Skeletal muscle satellite cell (primary cell): Measurements from ENCODE around the gene FBXL3. TPM values are rescaled to one million over a fixed set of nuclear protein-coding genes. Genes with fewer than 3 reads are reported as not detected.
A peak's percentile ranks its signal among the peaks of the same experiment; 100 is the strongest.

Source experiments
- H3K27me3 ChIP-seq: 2 replicates; pipeline ENCODE4 v1.7.0; 2013; ENCODE audit warnings: low read length; ENCODE audit not compliant: control insufficient read depth, insufficient read depth
- H3K36me3 ChIP-seq: 2 replicates; pipeline ENCODE4 v1.7.0; 2013; ENCODE audit warnings: mild to moderate bottlenecking, control low read depth, low read length; ENCODE audit not compliant: insufficient read depth
- H3K4me1 ChIP-seq: 2 replicates; pipeline ENCODE4 v1.7.0; 2013; ENCODE audit warnings: low read length; ENCODE audit not compliant: control insufficient read depth, insufficient read depth
- H3K4me2 ChIP-seq: 2 replicates; pipeline ENCODE4 v1.7.0; 2013; ENCODE audit warnings: mild to moderate bottlenecking, low read length
- H3K4me3 ChIP-seq: 2 replicates; pipeline ENCODE4 v1.7.0; 2013; ENCODE audit warnings: low read length
- H3K9ac ChIP-seq: 2 replicates; pipeline ENCODE4 v1.7.0; 2013; ENCODE audit warnings: mild to moderate bottlenecking, low read depth, low read length, moderate library complexity
- H3K9me3 ChIP-seq: replicated peaks from 2 replicates; pipeline ENCODE4 v1.7.0; 2013; ENCODE audit warnings: mild to moderate bottlenecking, control low read depth, low read length
- total RNA-seq: library from RNA; depleted of rRNA; stranded (reverse); fragments of >200 nt; gene quantifications from 2 replicates; pipeline ENCODE4 v1.2.3, GENCODE V29; 2012; rRNA removed

Gene FBXL3
- total RNA-seq, result 42.6 and 43.1 TPM in 2 replicates

DNA sequence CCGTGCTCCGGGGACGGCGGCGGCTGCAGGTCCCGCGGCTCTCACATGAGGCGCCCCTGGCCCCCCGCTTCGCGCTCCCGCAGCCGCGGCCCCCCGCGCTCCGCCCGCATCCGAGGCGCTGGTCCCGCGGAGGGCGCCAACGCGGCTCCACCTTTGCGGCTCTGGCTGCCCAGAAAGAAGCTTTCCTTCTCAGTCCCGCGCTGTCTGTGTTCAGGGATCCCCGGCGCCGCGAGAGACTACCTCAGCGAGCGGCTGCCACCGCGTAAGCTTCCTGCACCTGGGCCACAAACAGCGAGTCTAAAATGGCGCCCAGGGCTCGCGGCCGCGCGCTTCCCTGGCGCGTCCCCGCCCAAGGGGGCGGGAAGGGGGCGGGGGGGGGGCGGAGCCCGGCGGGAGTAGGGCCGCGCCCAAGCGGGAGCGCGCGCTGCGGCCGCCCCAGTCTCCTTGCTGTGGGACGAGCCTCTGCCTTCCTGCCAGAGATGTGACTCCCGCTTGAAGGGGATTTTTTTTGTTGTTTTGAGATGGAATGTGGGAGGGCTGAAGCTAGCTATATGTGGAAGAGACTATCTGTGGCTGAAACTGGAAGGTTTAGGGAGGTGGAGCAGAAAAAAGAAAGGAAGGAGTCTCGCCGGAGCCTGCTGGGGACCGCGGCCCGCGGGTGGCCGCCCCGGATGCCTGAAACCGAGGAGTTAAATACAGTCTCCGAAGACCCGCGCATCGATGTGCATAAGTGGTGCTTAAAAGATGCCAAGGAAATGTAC, at the start of gene FBXL3:
TSS of gene FBXL3 (minus strand) at position 299 of the 761 bp plus-strand sequence. CDS start 5,299 bp downstream, outside the sequence.
- no peaks in the 10 kb centered on the region for H3K27me3 ChIP-seq
- H3K9ac ChIP-seq, result peak within 1 kb of the TSS; percentile 94
- no peaks in the 10 kb centered on the region for H3K9me3 ChIP-seq
- H3K4me3 ChIP-seq, result peak within 1 kb of the TSS; percentile 97
- peaks cover 2% of the 10 kb centered on the region for H3K36me3 ChIP-seq
- H3K4me2 ChIP-seq, result peak within 1 kb of the TSS; percentile 96
- H3K4me1 ChIP-seq, result peaks cover 43% of the 10 kb centered on the region

DNA sequence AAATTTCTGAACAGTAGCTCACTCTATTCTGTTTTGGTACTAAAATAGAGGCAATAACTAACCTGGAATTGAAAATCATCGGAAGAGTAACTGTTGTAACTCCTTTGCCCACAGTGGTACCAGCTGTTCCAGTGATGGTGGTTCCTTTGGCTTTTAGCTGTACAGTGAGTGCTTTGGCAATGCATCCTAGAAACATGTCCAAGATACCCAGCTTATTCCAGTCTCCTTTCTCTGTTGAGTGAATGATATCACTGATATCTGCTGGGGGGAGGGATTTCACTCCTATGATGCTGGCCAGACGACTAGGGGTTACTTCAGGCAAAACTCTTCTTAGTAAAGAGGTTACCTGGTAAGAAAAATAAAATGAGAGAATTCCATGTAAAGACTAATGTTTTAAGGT, 40.6 kb upstream of the FBXL3 start:
- peaks cover 2% of the 10 kb centered on the region for H3K4me1 ChIP-seq
- no peak overlapping the region for H3K4me3 ChIP-seq
- H3K9me3 ChIP-seq, result no peaks in the 10 kb centered on the region
- no peak overlapping the region for H3K4me2 ChIP-seq
- no peak overlapping the region for H3K9ac ChIP-seq
- H3K36me3 ChIP-seq, result peaks cover 44% of the 10 kb centered on the region
- no peaks in the 10 kb centered on the region for H3K27me3 ChIP-seq

GRCh38 chr13:77065461-77066147, 38.6 kb upstream of the FBXL3 start:
- H3K4me1 ChIP-seq, result peaks cover 9% of the 10 kb centered on the region
- H3K36me3 ChIP-seq, result peaks cover 44% of the 10 kb centered on the region
- no peaks in the 10 kb centered on the region for H3K27me3 ChIP-seq
- no peak overlapping the region for H3K4me3 ChIP-seq
- no peak overlapping the region for H3K9ac ChIP-seq
- H3K4me2 ChIP-seq, result no peak overlapping the region
- no peaks in the 10 kb centered on the region for H3K9me3 ChIP-seq

DNA sequence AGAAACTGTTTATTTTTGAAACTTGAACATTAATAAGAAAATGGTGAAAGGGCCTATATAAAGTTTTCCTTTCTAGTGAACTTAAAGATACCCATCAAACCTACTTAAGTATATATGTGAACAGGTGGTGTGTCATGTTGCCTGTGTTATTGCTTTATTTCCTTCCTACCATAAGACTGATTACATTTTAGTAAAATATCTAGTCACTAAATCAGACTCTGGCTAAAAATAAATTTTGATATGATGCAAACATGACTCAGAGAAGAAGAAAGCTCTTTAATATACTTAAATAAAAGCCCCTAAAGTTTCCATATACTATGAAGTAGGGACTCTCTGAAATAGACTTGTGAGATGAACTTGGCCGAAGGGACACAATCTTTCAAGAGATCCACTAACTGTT, 35.1 kb upstream of the FBXL3 start:
- Histone ChIP-seq H3K4me1 (peaks cover 9% of the 10 kb centered on the region), H3K4me2 (no peak overlapping the region), H3K9me3 (no peaks in the 10 kb centered on the region), H3K9ac (no peak overlapping the region), H3K27me3 (no peaks in the 10 kb centered on the region), H3K4me3 (no peak overlapping the region), H3K36me3 (peaks cover 34% of the 10 kb centered on the region)

DNA sequence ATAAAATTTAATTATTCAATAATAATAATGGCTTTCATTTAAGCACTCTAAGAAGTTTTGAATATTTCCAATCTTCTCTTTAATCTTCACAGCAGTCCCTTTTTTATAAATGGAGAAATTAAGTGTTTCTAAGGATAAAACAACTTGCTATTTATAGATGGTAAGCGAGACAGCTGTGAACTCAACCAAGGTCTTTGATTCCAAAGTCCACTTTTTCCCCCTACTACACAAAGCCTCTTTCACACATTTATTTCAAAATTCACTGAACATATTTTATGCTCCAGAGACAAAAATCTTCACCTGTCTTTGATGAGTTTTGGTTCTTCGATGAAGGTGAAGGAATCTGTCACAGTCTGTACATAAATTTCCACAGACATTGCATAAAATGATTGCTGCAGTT, 34.4 kb upstream of the FBXL3 start:
- no peaks in the 10 kb centered on the region for H3K27me3 ChIP-seq
- H3K9me3 ChIP-seq, result no peaks in the 10 kb centered on the region
- H3K4me1 ChIP-seq, result peaks cover 9% of the 10 kb centered on the region
- H3K4me2 ChIP-seq, result no peak overlapping the region
- no peak overlapping the region for H3K9ac ChIP-seq
- H3K36me3 ChIP-seq, result peaks cover 35% of the 10 kb centered on the region
- no peak overlapping the region for H3K4me3 ChIP-seq

DNA sequence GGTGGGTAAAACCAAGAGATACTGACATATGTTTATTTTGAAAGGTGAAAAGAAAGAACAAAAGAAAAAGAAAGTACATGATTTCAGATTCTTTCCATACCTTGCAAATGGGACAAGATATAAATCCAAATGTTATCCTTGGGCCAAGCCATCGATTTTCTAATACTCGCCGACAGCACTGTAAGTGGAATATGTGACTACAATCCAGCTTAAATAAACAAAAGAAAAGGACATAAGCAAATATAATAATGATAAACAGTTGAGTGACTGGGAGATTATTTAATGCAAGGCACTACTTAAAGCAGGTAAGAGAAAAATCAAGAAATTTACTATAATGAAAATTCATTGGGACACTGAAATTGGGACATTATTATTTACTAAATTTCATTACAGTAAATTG, 29.9 kb upstream of the FBXL3 start:
- Histone ChIP-seq H3K9ac (no peak overlapping the region), H3K4me3 (no peak overlapping the region), H3K4me1 (peaks cover 1% of the 10 kb centered on the region), H3K4me2 (no peak overlapping the region), H3K9me3 (no peaks in the 10 kb centered on the region), H3K27me3 (no peaks in the 10 kb centered on the region), H3K36me3 (peaks cover 36% of the 10 kb centered on the region)

- Histone ChIP-seq H3K9me3 (no peaks in the 10 kb centered on the region), H3K4me3 (no peak overlapping the region), H3K36me3 (peaks cover 39% of the 10 kb centered on the region), H3K4me1 (no peaks in the 10 kb centered on the region), H3K4me2 (no peak overlapping the region), H3K27me3 (no peaks in the 10 kb centered on the region), H3K9ac (no peak overlapping the region)
Observed at GRCh38 chr13:77056382-77056781, 29.4 kb upstream of the FBXL3 start.

DNA sequence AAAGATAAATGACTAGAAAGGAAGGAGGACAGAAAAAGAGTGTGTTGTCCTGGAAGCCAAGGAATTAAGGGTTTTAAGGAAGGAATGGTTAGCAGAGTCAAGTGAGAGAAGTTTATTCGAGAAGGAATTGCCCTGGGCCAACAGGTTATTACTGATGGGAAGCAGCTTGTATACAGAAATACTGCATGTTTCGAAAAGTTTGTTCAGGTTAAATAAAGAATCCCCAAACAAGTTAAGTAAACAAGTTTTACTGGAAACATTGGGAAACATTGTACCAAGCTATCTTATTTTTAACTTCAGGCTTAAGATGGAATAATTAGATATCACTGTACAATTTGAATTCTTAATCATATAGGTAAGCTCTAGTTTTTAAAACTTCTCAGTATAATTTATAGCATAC, 28.2 kb upstream of the FBXL3 start:
- no peak overlapping the region for H3K9ac ChIP-seq
- H3K4me2 ChIP-seq, result no peak overlapping the region
- H3K27me3 ChIP-seq, result no peaks in the 10 kb centered on the region
- no peaks in the 10 kb centered on the region for H3K9me3 ChIP-seq
- no peak overlapping the region for H3K4me3 ChIP-seq
- peaks cover 51% of the 10 kb centered on the region for H3K36me3 ChIP-seq
- H3K4me1 ChIP-seq, result no peaks in the 10 kb centered on the region

DNA sequence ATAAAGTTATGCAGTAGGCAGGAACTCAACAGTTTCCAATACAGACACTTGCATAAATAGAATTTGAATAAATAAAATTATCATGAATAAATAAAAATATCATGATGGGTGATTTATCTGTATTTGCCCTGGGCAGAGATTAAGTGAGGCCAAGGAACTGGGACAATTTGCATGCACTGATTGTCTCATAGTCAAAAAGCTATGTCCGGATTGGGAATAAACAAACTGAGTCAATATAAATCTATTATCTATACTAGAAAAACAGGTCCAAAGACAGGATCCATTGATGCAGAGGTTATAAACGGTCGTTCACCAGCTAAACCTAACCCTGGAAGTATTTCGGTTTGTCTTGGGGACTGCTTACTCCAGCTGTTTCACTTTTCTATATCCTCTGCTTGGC, 26.2 kb upstream of the FBXL3 start:
- H3K9ac ChIP-seq, result no peak overlapping the region
- H3K4me3 ChIP-seq, result no peak overlapping the region
- H3K4me2 ChIP-seq, result no peak overlapping the region
- H3K4me1 ChIP-seq, result no peaks in the 10 kb centered on the region
- no peaks in the 10 kb centered on the region for H3K27me3 ChIP-seq
- no peaks in the 10 kb centered on the region for H3K9me3 ChIP-seq
- H3K36me3 ChIP-seq, result peaks cover 52% of the 10 kb centered on the region

GRCh38 chr13:77048681-77049080, 21.7 kb upstream of the FBXL3 start:
- H3K27me3 ChIP-seq, result no peaks in the 10 kb centered on the region
- H3K36me3 ChIP-seq, result peaks cover 37% of the 10 kb centered on the region

DNA sequence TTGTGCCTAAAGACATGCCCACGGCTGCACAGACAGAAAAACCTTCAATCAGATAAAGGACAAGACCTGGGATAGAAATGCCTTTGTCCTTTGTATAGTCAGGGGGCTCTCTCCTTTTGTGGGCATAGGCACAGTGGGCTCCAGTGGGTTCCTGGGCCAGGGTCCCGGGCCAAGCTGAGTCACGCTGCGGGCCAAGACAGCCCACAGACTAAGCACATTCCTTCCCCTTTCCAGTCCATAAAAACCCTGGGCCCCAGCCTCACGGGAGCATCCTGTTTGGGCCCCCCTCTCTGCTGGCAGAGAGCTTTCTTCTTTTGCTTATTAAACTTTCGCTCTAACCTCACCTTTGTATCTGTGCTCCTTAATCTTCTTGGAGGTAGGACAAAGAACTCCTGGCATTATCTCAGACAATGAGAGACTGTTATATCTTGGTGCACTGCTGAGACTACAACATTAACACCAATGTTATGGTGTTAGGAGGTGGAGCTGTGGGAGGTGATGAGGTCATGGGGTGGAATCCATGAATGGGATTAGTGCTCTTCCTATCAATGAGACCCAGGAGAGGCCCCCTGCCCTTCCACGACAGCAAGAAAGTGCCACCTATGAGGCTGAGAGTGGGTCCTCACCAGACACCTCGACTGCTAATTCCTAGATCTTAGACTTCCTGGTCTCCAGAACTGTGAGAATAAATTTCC, 20.8 kb upstream of the FBXL3 start:
- Histone ChIP-seq H3K4me1 (no peaks in the 10 kb centered on the region), H3K9me3 (no peaks in the 10 kb centered on the region), H3K4me2 (no peak overlapping the region), H3K4me3 (no peak overlapping the region), H3K36me3 (peaks cover 32% of the 10 kb centered on the region), H3K27me3 (no peaks in the 10 kb centered on the region), H3K9ac (no peak overlapping the region)

More at GRCh38 chr13:77048681-77049080, 21.7 kb upstream of the FBXL3 start:
- H3K4me3 ChIP-seq, result no peak overlapping the region
- H3K9ac ChIP-seq, result no peak overlapping the region
- H3K4me2 ChIP-seq, result no peak overlapping the region
- no peaks in the 10 kb centered on the region for H3K9me3 ChIP-seq
- no peaks in the 10 kb centered on the region for H3K4me1 ChIP-seq
